ENCODE measurements around the gene PLXDC1. TPM values are rescaled to one million over a fixed set of nuclear protein-coding genes. Genes with fewer than 3 reads are reported as not detected.
A peak's percentile ranks its signal among the peaks of the same experiment; 100 is the strongest.

The PLXDC1 gene
- total RNA-seq, 1 experiment from 2014 or later, result 2.0 TPM

DNA sequence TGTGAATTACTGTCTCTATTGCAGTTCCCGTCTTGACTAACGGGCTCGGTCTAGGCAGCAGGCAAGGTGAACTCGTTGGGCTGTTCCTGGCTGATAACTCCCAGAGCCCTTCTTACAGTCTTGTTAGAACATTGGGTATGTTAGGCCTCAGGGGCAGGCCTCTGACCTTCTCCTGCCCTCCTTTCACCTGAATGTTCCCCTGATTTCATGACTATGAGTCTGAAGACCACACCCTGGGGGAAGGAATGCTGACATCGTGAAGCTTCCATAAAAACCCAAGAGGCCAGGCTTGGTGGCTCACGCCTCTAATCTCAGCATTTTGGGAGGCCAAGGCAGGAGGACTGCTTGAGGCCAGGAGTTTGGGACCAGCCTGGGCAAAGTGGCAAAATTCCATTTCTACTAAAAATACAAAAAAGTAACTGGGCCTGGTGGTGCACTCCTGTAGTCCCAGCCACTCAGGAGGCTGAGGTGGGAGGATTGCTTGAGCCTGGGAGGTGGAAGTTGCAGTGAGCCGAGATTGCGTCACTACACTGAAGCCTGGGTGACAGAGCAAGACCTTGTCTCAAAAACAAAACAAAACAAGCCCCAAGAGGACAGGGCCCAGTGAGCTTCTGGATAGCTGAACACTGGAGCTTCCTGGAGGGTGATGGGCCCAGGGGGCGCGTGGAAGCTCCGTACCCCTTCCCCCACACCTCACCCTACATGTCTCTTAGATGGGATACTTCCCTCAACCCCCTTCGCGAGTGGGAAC, 136.5 kb downstream of the PLXDC1 start:
- Histone ChIP-seq H3K79me1 (ENCODE audit: insufficient read depth, low read depth, low read length, poor library complexity, severe bottlenecking) (no peaks in the 10 kb centered on the region), H2BK120ac (ENCODE audit: low read depth, low read length, poor library complexity, severe bottlenecking) (no peak overlapping the region), H3K27ac (ENCODE audit: insufficient read length, low read depth, low read length) (no peak overlapping the region), H3K23me2 (ENCODE audit: insufficient read length, low read depth, low read length, poor library complexity, severe bottlenecking) (no peaks in the 10 kb centered on the region), H3K56ac (ENCODE audit: insufficient read length, low read depth, low read length) (no peak overlapping the region), H4K91ac (ENCODE audit: insufficient read length, low read depth, low read length) (no peak overlapping the region), H2AK5ac (ENCODE audit: insufficient read length, low read length) (no peak overlapping the region), H4K8ac (replicated peaks; ENCODE audit: insufficient read length, low read depth, low read length) (no peak overlapping the region), H3T11ph (ENCODE audit: low read length) (no peak overlapping the region), H3K9me3 (ENCODE audit: control insufficient read depth, low read depth, low read length) (no peaks in the 10 kb centered on the region), H3K23ac (ENCODE audit: insufficient read length, low read depth, low read length) (no peak overlapping the region), H2BK12ac (ENCODE audit: insufficient read length, low read depth, low read length) (no peak overlapping the region), H3K14ac (ENCODE audit: insufficient read depth, low read length) (no peak overlapping the region), H2AFZ (ENCODE audit: low read length) (no peak overlapping the region), H2BK20ac (ENCODE audit: low read depth, low read length, poor library complexity, severe bottlenecking) (no peak overlapping the region), H3K4me2 (ENCODE audit: insufficient read depth, insufficient read length, low read length) (no peak overlapping the region), H3K4ac (ENCODE audit: low read depth, low read length) (no peak overlapping the region), H3K9ac (ENCODE audit: extremely low read depth, insufficient read length, low read length) (no peak overlapping the region), H2BK15ac (ENCODE audit: low read depth, low read length) (no peak overlapping the region), H3K79me2 (ENCODE audit: insufficient read depth, low read length) (no peaks in the 10 kb centered on the region), H3K18ac (ENCODE audit: insufficient read length, low read depth, low read length) (no peak overlapping the region), H3K27me3 (ENCODE audit: insufficient read depth, low read length) (no peaks in the 10 kb centered on the region), H4K5ac (ENCODE audit: insufficient read length, low read depth, low read length) (no peak overlapping the region), H2BK5ac (ENCODE audit: insufficient read length, low read length) (no peak overlapping the region), H3K4me1 (ENCODE audit: insufficient read depth, low read length) (no peaks in the 10 kb centered on the region; the same call in 1 of the 2 replicates), H4K20me1 (ENCODE audit: control insufficient read depth, insufficient read depth, insufficient read length) (no peaks in the 10 kb centered on the region)
- Mint-ChIP-seq H3K4me1 (peaks cover 25 to 36% of the 10 kb centered on the region in 2 experiments), H3K27ac (peak overlapping the region in 2 of 3 experiments; percentile 7 to 27; a peak in 2 of 7 replicates), H3K9me3 (no peaks in the 10 kb centered on the region), H3K36me3 (ENCODE audit: insufficient read depth in 1 of 3, low read depth in 3 of 3) (no peaks in the 10 kb centered on the region), H3K27me3 (ENCODE audit: low read depth) (no peaks in the 10 kb centered on the region), H3K4me3 (no peak overlapping the region)
- no CpG with 5 or more reads among the region's 13 CpGs for WGBS (ENCODE audit: extremely low coverage, insufficient read length, low lambda C conversion rate)
- no peak for DNase-seq
- TF ChIP-seq, protein P1, sequence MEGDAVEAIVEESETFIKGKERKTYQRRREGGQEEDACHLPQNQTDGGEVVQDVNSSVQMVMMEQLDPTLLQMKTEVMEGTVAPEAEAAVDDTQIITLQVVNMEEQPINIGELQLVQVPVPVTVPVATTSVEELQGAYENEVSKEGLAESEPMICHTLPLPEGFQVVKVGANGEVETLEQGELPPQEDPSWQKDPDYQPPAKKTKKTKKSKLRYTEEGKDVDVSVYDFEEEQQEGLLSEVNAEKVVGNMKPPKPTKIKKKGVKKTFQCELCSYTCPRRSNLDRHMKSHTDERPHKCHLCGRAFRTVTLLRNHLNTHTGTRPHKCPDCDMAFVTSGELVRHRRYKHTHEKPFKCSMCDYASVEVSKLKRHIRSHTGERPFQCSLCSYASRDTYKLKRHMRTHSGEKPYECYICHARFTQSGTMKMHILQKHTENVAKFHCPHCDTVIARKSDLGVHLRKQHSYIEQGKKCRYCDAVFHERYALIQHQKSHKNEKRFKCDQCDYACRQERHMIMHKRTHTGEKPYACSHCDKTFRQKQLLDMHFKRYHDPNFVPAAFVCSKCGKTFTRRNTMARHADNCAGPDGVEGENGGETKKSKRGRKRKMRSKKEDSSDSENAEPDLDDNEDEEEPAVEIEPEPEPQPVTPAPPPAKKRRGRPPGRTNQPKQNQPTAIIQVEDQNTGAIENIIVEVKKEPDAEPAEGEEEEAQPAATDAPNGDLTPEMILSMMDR (conservative IDR thresholded peaks at IDR 0.05), result no peak
